ENCODE measurements around the gene MTHFD1L.
"Not testable (repeated sequence)": the region's sequence is repeated elsewhere in the genome, so short reads cannot be mapped to it uniquely, and the experiment has no call there.

- TF ChIP-seq CTCF (IDR thresholded peaks at IDR 0.05; ENCODE audit: low read depth, low read length, poor library complexity, severe bottlenecking); EZH2phosphoT487 (IDR thresholded peaks at IDR 0.05; ENCODE audit: borderline replicate concordance, low read length): not testable (repeated sequence)
Measured at GRCh38 chr6:150828107-150828506, 37.4 kb upstream of the MTHFD1L start.

All from DOHH2 (cell line).